A375 (cell line): Measurements from ENCODE around the gene WDR93. TPM values are rescaled to one million over a fixed set of nuclear protein-coding genes. Genes with fewer than 3 reads are reported as not detected.

ENCODE experiments used
- small RNA-seq: library from RNA; depleted of rRNA; stranded (forward); fragments of <200 nt; gene quantifications from one replicate; pipeline ENCODE3, GENCODE V24; 2014
- total RNA-seq: library from RNA; depleted of rRNA; stranded (reverse); fragments of >200 nt; shearing (Covaris generic); gene quantifications from 2 replicates; pipeline ENCODE4 v1.2.3, GENCODE V29; 2014; rRNA removed

Gene WDR93
- 0.05 TPM in 1 of 2 replicates, not detected in the other for total RNA-seq

DNA sequence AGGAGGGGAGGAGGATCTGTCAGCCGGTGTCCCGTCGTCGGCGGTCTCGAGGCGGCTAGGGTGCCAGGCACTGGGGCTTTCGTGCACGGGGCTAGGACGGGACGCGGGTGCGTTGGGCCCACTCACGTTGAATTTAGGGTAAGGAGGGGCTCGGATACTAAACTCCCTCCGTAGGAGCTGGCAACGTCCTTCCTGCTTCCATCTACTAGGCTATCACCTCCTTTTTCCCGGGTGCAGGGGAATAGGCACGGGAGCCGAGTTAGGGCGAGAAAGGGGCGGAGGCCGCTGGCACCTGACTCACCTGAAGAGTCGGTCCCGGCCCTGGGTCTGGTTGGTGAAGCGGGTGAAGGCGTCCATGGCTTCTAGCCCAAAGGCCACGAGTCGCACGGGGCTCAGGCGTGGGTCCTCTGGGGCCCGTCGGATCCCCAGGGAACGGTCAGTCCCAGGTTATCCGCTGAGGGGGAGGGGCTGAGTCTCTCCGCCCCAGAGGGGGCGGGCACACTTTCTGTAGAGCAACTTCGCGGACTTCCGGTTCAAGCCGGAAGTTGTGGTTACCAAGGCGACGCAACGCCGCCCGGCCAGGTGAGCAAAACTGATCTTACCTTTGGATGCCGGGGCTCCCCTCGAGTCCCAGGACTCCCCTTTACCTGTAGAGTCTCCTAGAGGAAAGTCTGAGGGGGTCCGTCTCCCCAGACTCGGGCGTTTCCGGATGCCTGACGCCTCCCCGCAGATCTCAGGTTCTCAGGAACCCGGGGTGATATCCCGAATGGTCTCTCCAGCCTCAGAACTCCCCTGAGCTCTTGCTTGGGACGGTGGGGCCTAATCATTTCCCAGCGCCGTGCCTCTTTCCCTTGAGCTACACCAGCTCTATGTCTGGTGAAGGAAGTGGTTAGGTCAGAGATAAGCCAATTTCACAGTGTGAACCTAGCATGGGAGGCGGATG lies at the start of gene WDR93, which contains the start of gene PEX11A:
Gene WDR93 (plus strand): TSS at position 536 of the 943 bp plus-strand sequence. CDS start 10,936 bp downstream, outside the sequence.
Gene PEX11A (minus strand): TSS at position 479 of the 943 bp plus-strand sequence. CDS start 122 bp downstream, at position 357.

GRCh38 chr15:89654847-89655805 lies 35.5 kb upstream of the WDR93 start, which contains the start of gene KIF7:
Gene KIF7, minus strand, starts transcription at chr15:89655467. Its CDS starts 2,537 bp downstream, at chr15:89652930.

DNA sequence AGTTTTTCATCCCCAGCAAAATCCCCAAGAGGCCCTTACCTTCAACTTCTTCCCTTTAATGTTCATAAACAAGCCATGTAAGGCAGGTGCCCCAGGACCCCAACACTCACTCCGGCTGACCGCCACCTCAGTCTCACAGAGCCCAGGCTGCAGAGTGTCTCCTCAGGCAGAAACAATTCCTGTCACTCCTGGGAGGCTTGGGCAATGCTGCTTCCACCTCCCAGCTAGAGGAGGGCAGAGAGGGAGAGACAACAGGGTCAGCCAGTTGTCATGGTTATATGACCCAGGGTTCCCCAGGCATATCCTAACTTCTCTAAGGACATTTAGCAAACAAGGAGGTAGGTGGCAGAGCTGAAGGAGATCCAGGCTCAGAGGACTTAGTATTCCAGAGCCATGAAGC lies 11.4 kb upstream of the WDR93 start, which contains the start of gene PLIN1:
Gene PLIN1 (minus strand): TSS at position 156 of the 400 bp plus-strand sequence. CDS start 1,878 bp downstream, outside the sequence.

DNA sequence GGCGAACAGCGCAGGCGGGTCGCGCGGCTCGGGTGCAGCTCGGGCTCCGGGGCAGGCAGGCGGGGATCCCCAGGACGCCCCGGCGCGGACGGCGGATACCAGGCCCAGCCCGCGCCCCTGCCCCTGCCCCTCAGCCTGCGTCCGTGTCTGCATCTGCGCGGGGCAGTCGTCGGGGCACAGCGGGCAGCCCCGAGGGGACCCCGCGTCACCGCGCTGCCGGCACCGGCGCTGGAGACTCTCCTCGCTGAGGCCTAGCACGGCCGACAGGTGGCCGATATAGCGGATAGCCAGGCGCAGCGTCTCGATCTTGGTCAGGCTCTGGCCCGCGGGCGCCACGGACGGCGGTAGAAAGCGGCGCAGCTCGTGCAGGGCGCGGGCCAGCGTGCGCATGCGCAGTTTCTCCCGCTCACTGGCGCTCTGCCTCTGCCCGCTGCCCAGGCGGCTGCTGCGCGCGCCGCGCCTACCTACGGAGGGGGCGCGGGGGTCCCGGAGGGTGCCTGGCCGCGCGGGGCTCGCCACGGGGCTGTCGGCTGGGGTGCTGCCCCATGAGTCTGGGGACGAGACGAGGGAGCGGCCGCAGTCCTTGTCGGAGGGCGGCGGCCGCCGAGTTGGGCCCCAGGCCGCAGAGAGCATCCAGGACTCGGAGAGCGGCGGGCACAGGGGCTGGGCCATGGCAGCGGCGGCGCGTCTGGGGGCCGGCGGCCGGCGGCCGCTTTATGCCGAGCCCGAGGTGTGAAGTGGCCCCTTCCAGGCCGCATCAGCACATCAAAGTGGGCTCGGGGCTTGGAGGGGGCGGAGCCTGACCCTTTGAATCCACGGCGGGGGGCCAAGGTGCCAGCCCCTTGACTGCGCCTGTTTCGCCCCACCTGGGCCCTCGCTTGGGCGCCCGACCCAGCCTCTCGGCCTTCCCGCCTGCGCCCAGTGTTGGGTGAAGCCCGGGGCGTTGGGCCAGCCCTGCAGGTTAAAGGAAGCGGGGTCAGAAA lies 60.2 kb downstream of the WDR93 start, which contains the start of gene MESP1:
Gene MESP1 (minus strand): TSS at position 690 of the 983 bp plus-strand sequence. CDS start 18 bp downstream, at position 672.

GRCh38 chr15:89776274-89777072 lies 85.9 kb downstream of the WDR93 start, which contains the start of gene MESP2:
Gene MESP2, plus strand, starts transcription at chr15:89776332. Its CDS starts 26 bp downstream, at chr15:89776358.

Small RNA genes lying within 50 kb of the gene (small RNA-seq; reads per million reads assigned to genes)
- not detected for gene RNU6-132P

Other genes starting within 250 kb of the WDR93 start
- not detected in 2 replicates for gene RHCG, start 194.2 kb upstream of the WDR93 start, total RNA-seq
- gene TICRR, start 115.3 kb upstream of the WDR93 start, total RNA-seq, result 9.2 and 10.2 TPM in 2 replicates
- gene KIF7, start 35.3 kb upstream of the WDR93 start, total RNA-seq, result 11.9 and 14.1 TPM in 2 replicates
- gene PLIN1, start 11.4 kb upstream of the WDR93 start, total RNA-seq, result not detected in 2 replicates
- 3.7 and 4.8 TPM in 2 replicates for gene PEX11A, start 57 bp upstream of the WDR93 start, total RNA-seq
- 6.0 and 8.9 TPM in 2 replicates for gene MESP1, start 60.4 kb downstream of the WDR93 start, total RNA-seq
- 0.74 and 0.98 TPM in 2 replicates for gene MESP2, start 85.5 kb downstream of the WDR93 start, total RNA-seq
- 108 and 116 TPM in 2 replicates for gene ANPEP, start 124.0 kb downstream of the WDR93 start, total RNA-seq
- gene AP3S2, start 203.2 kb downstream of the WDR93 start, total RNA-seq, result 39.5 and 58.7 TPM in 2 replicates
- 7.8 and 12.8 TPM in 2 replicates for gene ARPIN, start 222.1 kb downstream of the WDR93 start, total RNA-seq